ENCODE data around the gene AMOTL1.

AMOTL1 gene

DNA sequence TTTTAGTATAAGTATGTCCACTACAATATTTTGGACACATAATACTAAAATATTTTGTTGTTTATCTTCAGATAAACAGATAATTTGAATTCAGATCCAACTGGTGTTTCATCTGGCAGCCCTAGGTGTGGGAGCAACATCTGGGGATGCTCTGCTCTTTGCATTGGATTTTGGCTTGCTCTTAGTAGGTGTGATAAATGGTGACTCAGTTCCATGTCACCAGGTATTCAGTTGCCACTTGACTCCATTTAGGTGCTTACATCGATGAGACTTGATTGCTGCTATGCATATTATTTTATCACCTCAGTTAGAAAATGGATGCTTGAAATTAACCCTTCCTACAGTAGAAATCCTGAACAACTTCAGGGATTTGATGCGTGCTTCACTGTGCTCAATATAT lies 13.3 kb upstream of the AMOTL1 start:
- ATAC-seq (no peak), DNase-seq (ENCODE audit: low spot score in 2 of 2) (no peak)
- H3K9me3 Mint-ChIP-seq: no peaks in the 10 kb centered on the region
- no peaks in the 10 kb centered on the region for H3K4me1 Mint-ChIP-seq
- H3K27ac Mint-ChIP-seq: no peak overlapping the region
- H3K36me3 Mint-ChIP-seq: no peaks in the 10 kb centered on the region
- no peak overlapping the region for H3K4me3 Mint-ChIP-seq

DNA sequence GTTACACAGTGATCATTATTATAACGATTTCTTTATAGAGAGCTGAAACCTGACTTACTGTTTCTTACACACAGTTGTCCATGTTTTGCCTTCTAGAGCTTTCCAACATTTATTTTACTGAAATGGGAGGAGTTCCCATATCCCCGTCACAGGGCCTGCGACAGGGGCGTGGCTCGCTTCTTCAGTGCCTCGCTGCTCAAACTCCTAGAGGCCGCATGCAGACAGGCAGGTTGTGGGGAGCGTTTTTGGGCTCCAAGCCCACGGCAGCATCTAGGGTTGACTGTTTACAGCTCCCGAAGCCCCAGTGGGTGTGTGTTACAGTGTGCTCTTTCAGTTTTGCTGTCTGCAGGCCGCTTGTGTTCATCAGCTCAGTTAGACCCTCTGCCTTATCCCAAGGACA lies 12.7 kb upstream of the AMOTL1 start:
- Mint-ChIP-seq H3K36me3 (no peaks in the 10 kb centered on the region), H3K4me3 (no peak overlapping the region), H3K9me3 (no peaks in the 10 kb centered on the region), H3K4me1 (no peaks in the 10 kb centered on the region), H3K27ac (no peak overlapping the region)
- ATAC-seq (no peak), DNase-seq (ENCODE audit: low spot score in 2 of 2) (no peak)

DNA sequence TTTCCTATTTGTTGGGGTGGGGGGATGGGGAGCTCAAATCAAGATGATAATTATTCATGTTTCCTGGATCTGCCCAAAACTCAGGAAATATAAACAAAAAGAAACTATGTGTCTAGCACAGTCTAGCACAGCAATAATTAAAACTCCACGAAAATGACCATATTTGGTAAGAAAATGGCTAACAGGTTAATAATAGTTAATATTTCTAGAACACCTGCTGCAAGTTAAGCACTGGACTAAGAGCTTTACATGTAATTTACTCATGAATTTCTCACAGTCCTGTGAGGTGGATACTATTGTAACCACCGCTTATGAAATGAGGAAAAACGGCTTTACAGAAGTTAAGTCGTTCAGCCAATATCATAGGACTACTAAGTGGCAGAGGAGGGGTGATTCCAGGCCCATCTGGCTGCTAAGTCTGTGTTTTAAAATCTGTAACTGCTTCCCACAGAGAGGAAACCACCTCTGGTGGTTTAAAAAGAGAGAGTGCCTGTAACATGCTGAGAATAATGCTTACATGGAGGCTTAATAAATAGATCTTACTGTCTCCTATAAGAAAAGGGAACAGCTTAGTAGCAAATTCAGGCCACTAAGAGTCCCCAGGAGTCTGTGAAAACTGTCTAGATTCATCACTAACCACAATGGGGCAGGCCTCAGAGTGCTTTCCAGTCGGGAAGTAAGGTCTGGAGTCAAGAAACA lies 11.0 kb upstream of the AMOTL1 start:
- no peak for DNase-seq (ENCODE audit: low spot score in 2 of 2)
- no peak overlapping the region for H3K4me3 Mint-ChIP-seq
- H3K27ac Mint-ChIP-seq: no peak overlapping the region
- ATAC-seq: no peak
- no peaks in the 10 kb centered on the region for H3K36me3 Mint-ChIP-seq
- no peaks in the 10 kb centered on the region for H3K9me3 Mint-ChIP-seq
- H3K4me1 Mint-ChIP-seq: no peaks in the 10 kb centered on the region

DNA sequence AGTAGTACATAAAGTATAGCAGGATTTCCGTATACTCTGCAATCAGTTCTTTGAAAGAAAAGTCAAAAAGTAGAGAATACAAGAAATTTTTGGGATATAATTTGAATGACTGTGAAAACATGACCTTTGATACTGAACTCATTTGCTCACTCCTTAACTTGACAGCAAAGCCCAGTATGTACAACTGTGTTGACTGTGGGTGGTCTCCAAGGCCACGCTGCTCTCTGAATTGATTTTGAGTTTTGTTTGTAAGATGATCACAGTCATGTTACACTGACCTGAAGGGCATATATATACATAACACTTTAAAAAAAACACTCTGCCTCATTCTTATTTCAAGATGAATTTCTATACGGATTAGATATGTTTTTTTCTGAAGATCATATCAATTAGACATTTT lies 9.5 kb upstream of the AMOTL1 start:
- Mint-ChIP-seq H3K36me3 (no peaks in the 10 kb centered on the region), H3K9me3 (no peaks in the 10 kb centered on the region), H3K4me3 (no peak overlapping the region), H3K27ac (no peak overlapping the region), H3K4me1 (no peaks in the 10 kb centered on the region)
- ATAC-seq (no peak), DNase-seq (ENCODE audit: low spot score in 2 of 2) (no peak)

DNA sequence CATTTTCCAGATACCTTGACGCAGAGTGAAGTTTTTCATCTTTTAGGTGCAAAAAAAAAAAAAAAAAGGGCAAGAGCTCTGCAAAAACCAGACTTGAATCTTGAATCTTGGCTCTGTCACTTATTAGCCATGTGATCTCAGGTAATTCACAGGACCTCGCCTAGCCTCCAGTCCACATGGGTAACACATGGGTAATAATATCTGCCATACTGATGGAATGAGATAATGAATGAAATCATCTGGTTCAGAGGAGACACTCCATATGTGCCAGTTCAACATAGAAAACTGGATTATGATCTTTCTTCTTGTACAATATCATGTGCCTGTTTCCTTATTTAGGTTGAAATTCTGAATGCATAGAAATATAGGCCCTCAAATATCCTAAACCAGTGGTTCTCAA lies 8.6 kb upstream of the AMOTL1 start:
- DNase-seq (ENCODE audit: low spot score in 2 of 2): no peak
- ATAC-seq: no peak
- Mint-ChIP-seq H3K27ac (no peak overlapping the region), H3K36me3 (no peaks in the 10 kb centered on the region), H3K4me3 (no peak overlapping the region), H3K9me3 (no peaks in the 10 kb centered on the region), H3K4me1 (no peaks in the 10 kb centered on the region)

DNA sequence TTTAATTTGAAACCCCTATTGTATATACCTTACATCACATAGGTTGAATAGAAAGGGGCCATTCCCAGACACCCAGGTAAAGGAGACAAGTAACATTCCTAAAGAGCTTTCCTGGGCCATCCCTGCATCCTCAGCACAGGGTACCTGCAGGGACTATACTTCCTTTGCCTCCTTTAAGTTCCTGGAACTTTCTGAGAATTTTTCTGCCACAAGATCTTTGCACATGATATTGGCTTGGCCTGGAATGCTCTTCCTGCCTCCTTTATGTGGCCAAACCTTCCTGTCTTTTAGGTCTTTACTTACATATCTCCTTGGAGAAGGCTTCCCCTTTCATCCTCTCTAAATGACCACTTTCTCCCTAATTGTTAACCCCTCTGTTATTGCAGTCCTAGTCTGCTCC lies 7.9 kb upstream of the AMOTL1 start:
- Mint-ChIP-seq H3K4me1 (no peaks in the 10 kb centered on the region), H3K27ac (no peak overlapping the region), H3K4me3 (no peak overlapping the region), H3K9me3 (no peaks in the 10 kb centered on the region), H3K36me3 (no peaks in the 10 kb centered on the region)
- DNase-seq (ENCODE audit: low spot score in 2 of 2): no peak
- ATAC-seq: no peak

DNA sequence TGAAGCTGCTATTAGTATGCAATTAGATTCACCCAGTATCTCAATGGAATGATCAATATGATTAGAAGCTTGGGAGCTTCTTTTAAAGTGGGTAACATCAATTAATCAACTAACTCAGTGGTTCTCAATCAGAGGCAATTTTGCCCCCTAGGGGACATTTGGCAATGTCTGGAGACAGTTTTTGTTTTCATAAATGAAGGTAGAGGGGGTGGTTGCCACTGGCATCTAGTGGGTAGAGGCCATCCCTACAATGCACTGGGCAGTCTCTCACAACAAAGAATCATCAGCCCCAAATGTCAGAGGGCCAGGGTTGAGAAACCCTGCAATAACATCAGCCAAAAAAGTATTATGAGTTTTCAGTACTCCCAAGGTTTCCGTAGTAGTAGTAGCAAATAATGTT lies 5.9 kb upstream of the AMOTL1 start:
- no peak overlapping the region for H3K27ac Mint-ChIP-seq
- no peak overlapping the region for H3K4me3 Mint-ChIP-seq
- H3K36me3 Mint-ChIP-seq: no peaks in the 10 kb centered on the region
- H3K9me3 Mint-ChIP-seq: no peaks in the 10 kb centered on the region
- DNase-seq (ENCODE audit: low spot score in 2 of 2): no peak
- ATAC-seq: no peak
- no peaks in the 10 kb centered on the region for H3K4me1 Mint-ChIP-seq

DNA sequence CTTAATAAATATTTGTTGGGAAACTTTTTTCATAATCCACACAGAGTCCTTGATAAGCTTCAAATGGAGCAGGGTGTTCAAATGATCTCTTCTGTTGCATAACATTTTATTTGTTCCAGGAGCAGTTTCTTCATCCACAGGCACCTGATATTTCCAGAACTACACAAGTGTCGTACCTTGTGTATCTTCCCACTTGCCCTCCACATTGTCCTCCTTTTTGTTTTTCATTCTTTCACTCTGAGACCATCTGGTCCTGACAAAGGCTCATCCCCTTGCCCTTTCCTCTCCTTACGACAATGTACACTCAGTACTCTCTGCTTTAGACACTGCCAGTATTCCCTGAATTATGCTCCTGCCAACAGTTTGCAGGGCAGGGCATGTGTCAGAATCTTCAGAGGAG lies 5.2 kb upstream of the AMOTL1 start:
- no peak overlapping the region for H3K4me3 Mint-ChIP-seq
- no peaks in the 10 kb centered on the region for H3K9me3 Mint-ChIP-seq
- H3K4me1 Mint-ChIP-seq: no peaks in the 10 kb centered on the region
- DNase-seq (ENCODE audit: low spot score in 2 of 2) (no peak), ATAC-seq (no peak)
- no peaks in the 10 kb centered on the region for H3K36me3 Mint-ChIP-seq
- no peak overlapping the region for H3K27ac Mint-ChIP-seq

DNA sequence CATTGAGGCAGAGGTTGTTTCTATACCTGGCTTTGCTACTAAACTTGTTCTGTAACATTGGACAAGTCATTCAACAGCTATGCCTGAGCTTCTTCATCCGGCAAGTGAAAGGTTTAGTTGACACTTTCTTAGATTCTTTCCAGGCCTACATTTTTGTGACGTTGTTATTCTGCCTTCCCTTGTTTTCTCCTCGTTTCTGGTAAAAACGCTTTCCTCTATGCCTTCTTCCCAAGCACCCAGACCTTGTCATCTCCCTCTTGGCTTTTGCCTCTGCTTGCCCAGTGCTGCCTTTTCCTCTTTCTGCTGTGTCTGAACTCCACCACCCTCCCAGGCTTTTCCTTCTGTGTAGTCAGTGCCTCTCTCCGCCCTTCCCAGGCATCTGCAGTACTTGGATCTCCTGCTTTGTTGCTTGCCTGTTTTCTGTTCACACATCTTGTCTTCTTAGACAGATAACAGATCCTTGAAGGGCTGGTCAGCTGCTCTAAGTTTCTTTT lies 1.4 kb upstream of the AMOTL1 start:
- Mint-ChIP-seq H3K4me1 (no peaks in the 10 kb centered on the region), H3K4me3 (no peak overlapping the region), H3K27ac (no peak overlapping the region), H3K9me3 (no peaks in the 10 kb centered on the region), H3K36me3 (no peaks in the 10 kb centered on the region)
- DNase-seq (ENCODE audit: low spot score in 2 of 2): no peak
- ATAC-seq: no peak

DNA sequence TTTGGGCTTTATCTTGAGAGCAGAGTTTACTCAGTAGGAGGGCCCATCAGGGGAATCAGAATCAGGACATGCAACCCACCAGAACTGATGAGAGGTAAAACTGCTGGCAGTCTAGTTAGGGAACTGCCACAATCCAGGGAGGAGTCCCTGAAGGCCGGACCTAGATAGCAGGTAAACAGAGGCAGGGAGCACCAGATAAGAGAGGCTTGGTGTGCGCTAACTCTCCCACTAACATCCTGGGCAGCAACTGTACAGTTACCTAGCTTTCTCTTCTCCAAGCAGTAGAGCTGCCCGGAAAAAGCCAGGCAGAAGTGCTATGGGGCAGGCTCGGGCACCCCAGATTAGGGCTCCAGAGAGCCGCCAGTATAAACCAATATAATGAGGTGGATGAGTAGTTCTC lies 865 bp upstream of the AMOTL1 start:
- ATAC-seq: no peak
- DNase-seq (ENCODE audit: low spot score in 2 of 2): no peak
- H3K4me1 Mint-ChIP-seq: no peaks in the 10 kb centered on the region
- no peaks in the 10 kb centered on the region for H3K9me3 Mint-ChIP-seq
- H3K27ac Mint-ChIP-seq: no peak overlapping the region
- no peaks in the 10 kb centered on the region for H3K36me3 Mint-ChIP-seq
- H3K4me3 Mint-ChIP-seq: no peak overlapping the region

DNA sequence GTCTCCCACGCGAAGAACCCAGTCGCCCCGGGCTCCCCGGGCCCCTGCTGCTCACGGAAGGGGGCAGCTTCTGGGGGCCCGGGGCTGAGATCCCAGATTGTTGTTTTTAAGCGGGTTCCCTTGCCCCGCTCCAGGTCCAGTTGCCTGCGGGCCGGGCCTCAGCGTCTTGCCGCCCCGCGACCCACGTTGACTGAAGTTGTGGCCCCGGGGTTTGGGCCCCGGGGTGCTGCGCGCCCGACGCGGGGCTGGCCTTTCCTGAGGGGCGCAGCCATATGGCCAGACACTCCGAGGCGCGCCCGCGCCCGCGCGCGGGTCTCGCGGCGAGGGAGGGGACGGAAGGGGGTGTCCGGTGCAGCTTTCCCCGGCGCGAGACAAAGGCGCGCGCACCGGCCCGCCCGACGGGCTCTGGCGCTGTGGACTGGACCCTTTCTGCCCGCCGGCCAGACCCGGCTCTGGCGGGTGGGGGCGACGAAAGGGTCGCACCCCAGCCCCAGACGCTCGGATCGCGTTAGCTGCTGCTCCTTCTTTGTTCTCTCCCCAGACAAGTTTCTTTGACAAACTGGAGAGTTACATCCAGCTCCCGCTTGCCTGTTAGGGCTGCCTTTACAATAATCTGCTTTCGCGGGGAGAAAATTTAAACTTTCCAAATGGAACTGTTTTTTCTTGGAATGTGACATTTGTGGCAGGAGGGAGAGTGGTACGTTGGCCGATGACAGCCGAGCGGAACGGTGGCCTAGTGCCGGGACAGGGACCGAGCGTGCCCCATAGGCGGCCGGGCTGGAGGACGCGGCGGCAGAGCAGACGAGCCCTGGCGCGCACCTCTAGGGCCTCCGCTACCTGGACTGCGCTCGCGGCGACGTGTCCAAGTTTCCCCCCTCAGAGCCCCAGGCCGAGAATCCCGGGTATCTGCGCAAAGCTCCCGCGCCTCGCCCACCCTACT lies 716 bp downstream of the AMOTL1 start:
- Mint-ChIP-seq H3K4me3 (peak overlapping the region; percentile 7), H3K4me1 (no peaks in the 10 kb centered on the region), H3K9me3 (no peaks in the 10 kb centered on the region), H3K36me3 (no peaks in the 10 kb centered on the region), H3K27ac (no peak overlapping the region)
- no peak for DNase-seq (ENCODE audit: low spot score in 2 of 2)
- no peak for ATAC-seq

DNA sequence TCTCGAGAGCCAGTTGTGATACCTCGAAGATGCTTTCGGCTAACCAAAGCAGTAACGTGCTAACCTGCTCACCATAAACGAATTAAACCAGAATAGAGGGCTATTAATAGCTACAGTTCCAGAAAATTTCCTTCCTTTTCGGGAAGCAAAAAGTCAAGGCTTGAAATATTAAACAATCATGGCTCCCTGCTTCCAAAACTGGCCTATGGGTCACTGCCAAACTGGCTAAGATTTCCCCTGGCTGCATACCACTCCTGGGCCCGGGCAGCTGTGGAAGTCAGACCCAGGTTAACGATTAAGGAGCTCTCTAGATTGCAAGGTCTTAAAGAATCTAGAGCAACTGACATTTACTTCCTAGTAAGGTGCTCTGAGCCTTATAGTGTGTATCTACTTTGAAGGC lies 1.7 kb downstream of the AMOTL1 start:
- H3K36me3 Mint-ChIP-seq: no peaks in the 10 kb centered on the region
- no peak for ATAC-seq
- no peak for DNase-seq (ENCODE audit: low spot score in 2 of 2)
- no peaks in the 10 kb centered on the region for H3K4me1 Mint-ChIP-seq
- no peaks in the 10 kb centered on the region for H3K9me3 Mint-ChIP-seq
- no peak overlapping the region for H3K4me3 Mint-ChIP-seq
- no peak overlapping the region for H3K27ac Mint-ChIP-seq

DNA sequence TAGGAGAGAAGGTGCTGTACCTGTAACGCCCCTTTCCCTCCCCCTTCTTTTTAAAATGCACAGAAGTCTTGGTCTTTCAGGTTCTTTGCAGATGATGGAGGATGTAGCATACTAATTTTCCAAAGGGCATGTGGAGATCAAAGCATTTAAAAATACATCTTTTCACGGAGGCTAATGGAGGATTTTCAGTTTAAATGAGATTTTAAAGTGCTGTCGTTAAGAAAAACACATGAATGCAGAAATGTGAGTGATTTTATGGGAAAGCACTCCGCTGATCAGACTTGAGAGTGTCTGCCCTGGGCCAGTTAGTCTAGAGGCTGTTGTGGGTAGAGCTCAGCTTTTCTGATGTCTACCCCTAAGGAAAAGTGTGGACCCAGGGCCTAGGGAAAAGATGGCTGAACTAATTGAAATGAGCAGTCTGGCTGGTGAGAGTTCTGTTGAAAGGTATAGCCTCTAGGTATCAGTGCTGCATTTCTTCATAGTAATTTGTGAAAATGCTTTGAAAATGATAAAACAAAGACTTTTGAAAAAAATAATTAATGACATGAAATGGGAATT lies 2.5 kb downstream of the AMOTL1 start:
- Mint-ChIP-seq H3K36me3 (no peaks in the 10 kb centered on the region), H3K9me3 (no peaks in the 10 kb centered on the region), H3K4me3 (no peak overlapping the region), H3K4me1 (no peaks in the 10 kb centered on the region), H3K27ac (no peak overlapping the region)
- no peak for ATAC-seq
- no peak for DNase-seq (ENCODE audit: low spot score in 2 of 2)

DNA sequence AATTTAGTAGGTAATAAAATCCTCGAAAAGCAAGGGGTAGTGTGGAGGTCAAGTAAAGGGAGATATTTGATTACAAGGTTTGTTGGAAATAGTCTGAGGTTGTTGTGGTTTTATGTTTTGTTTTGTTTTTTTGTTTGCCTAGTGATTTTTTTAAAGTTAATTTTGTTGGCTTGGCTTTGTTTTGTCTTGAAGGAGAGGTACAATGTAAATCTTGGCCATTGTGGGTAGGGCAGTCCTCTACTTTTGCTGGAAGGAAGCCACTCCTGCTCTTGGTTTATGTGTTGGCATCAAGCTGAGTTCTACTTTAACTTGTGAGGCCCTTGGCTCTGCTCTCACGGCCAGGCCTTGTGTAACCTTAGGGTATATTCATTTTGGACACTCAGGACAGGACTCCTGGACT lies 3.2 kb downstream of the AMOTL1 start:
- Mint-ChIP-seq H3K9me3 (no peaks in the 10 kb centered on the region), H3K36me3 (no peaks in the 10 kb centered on the region), H3K4me3 (no peak overlapping the region), H3K27ac (no peak overlapping the region), H3K4me1 (no peaks in the 10 kb centered on the region)
- DNase-seq (ENCODE audit: low spot score in 2 of 2) (no peak), ATAC-seq (no peak)

DNA sequence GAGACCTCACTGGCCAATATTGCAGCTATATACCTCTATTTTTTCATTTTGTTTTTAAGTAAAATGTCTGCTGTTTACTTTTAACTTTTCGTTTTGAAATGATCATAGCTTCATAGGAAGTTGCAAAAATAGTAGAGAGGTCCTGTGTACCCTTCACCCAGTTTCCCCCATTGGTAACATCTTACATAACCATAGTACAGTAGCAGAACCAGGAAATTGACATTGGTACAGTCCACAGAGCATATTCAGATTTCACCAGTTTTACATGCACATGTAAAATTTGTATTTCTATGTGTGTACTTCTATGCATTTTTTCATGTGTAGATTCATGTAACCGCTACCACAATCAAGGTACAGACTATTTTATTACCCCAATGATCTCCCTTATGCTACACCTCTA lies 3.8 kb downstream of the AMOTL1 start:
- H3K9me3 Mint-ChIP-seq: no peaks in the 10 kb centered on the region
- no peaks in the 10 kb centered on the region for H3K4me1 Mint-ChIP-seq
- no peak overlapping the region for H3K4me3 Mint-ChIP-seq
- H3K36me3 Mint-ChIP-seq: no peaks in the 10 kb centered on the region
- DNase-seq (ENCODE audit: low spot score in 2 of 2) (no peak), ATAC-seq (no peak)
- H3K27ac Mint-ChIP-seq: no peak overlapping the region

DNA sequence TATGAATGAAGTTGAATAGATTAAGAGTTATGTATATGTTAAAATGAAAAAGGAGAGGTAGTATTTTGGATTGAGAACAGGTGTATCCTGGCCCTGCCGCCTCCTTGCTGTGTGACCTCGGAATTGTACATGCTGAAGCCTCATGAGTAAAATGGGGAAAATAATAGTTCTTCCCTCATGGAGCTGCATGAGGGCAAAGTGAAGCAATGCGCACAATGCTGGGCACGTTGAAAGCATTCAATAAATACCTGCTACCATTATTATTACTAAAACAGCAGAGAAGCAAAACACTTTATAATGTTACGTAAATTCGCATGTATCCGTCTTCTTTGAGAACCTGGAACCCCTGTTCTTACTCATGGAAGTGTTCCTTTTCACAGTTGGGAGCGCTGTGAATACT lies 5.7 kb downstream of the AMOTL1 start:
- no peak for DNase-seq (ENCODE audit: low spot score in 2 of 2)
- no peaks in the 10 kb centered on the region for H3K36me3 Mint-ChIP-seq
- no peak overlapping the region for H3K4me3 Mint-ChIP-seq
- H3K27ac Mint-ChIP-seq: no peak overlapping the region
- H3K4me1 Mint-ChIP-seq: no peaks in the 10 kb centered on the region
- ATAC-seq: no peak
- H3K9me3 Mint-ChIP-seq: no peaks in the 10 kb centered on the region

Measured in stimulated activated effector memory CD8-positive, alpha-beta T cell treated with anti-CD3 and anti-CD28 coated beads, Interleukin-12 subunit alpha, Interleukin-12 subunit beta, amount 100 ng/mL, for 72 hours (primary cell).